ENCODE results near the gene ZNF384. TPM values are rescaled to one million over a fixed set of nuclear protein-coding genes. Genes with fewer than 3 reads are reported as not detected.

Gene ZNF384
- total and polyA plus RNA-seq, 2 experiments from 2014 or later: 33.8 to 35.8 TPM

DNA sequence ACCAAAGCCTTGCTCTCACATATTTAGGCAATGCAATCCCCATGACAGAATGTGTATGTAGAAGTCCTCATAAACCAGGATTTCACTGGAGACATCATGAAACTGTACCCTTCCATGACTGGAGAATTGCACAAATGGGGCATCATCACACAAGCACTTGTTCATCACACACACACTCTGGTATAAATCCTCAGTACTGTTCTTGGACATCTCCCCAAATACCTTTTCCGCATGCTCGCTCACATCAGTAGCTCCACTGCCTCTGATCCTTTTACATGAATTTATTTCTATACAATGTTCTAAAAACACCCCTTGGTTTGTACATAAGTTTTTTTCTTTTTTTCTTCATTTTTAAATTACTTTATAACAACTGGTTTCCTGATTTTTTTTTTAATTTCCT is 23.0 kb downstream of the ZNF384 start:
- no peaks in the 10 kb centered on the region for H3K9me2 ChIP-seq (replicated peaks; ENCODE audit: insufficient read depth)
- no peak overlapping the region for H3K4me3 ChIP-seq
- TF ChIP-seq, protein P1, sequence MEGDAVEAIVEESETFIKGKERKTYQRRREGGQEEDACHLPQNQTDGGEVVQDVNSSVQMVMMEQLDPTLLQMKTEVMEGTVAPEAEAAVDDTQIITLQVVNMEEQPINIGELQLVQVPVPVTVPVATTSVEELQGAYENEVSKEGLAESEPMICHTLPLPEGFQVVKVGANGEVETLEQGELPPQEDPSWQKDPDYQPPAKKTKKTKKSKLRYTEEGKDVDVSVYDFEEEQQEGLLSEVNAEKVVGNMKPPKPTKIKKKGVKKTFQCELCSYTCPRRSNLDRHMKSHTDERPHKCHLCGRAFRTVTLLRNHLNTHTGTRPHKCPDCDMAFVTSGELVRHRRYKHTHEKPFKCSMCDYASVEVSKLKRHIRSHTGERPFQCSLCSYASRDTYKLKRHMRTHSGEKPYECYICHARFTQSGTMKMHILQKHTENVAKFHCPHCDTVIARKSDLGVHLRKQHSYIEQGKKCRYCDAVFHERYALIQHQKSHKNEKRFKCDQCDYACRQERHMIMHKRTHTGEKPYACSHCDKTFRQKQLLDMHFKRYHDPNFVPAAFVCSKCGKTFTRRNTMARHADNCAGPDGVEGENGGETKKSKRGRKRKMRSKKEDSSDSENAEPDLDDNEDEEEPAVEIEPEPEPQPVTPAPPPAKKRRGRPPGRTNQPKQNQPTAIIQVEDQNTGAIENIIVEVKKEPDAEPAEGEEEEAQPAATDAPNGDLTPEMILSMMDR (IDR thresholded peaks at IDR 0.05; ENCODE audit: poor library complexity): no peak
- TF ChIP-seq EZH2 (IDR thresholded peaks at IDR 0.05; ENCODE audit: borderline replicate concordance) (no peak), EZH2phosphoT487 (IDR thresholded peaks at IDR 0.05; ENCODE audit: low read depth, severe bottlenecking, unreplicated experiment) (no peak)
- H3K27ac ChIP-seq: no peak overlapping the region
- no peaks in the 10 kb centered on the region for H3K9me3 ChIP-seq (ENCODE audit: low read depth)
- H3K4me2 ChIP-seq: no peak overlapping the region
- no peaks in the 10 kb centered on the region for H3K36me3 ChIP-seq (replicated peaks; ENCODE audit: insufficient read depth, low read depth)
- 100% methylated on average over 2 of the region's 2 CpGs for WGBS (ENCODE audit: low lambda C conversion rate, missing lambda C conversion rate)
- DNase-seq (ENCODE audit: low spot score): no peak
- peaks cover 7% of the 10 kb centered on the region for H3K4me1 ChIP-seq (ENCODE audit: insufficient read depth)
- H3K27me3 ChIP-seq: no peaks in the 10 kb centered on the region
- peaks cover 15% of the 10 kb centered on the region for H3K79me2 ChIP-seq
- H2AFZ ChIP-seq: no peak overlapping the region
- H4K20me1 ChIP-seq (ENCODE audit: insufficient read depth, poor library complexity, severe bottlenecking): no peaks in the 10 kb centered on the region

DNA sequence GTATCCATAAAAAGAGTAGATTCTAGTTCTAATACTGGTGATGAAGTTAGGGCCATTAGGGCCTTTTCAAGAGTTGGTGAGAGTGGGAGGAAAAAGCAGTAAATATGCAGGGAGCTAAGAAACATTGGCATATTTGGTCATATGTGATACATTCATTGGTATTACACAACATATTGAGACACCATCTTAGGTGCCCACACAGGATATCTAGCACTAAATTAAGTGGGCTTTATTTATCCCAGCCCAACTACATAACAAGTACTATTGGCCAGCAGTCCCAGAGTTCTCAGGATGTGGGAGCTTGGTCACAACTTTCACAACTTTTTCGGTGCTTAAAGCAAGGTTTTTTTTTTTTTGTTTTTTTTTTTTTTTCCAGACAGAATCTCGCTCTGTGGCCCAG is 24.3 kb downstream of the ZNF384 start:
- DNase-seq (ENCODE audit: low spot score): no peak
- Histone ChIP-seq H3K4me1 (ENCODE audit: insufficient read depth) (peaks cover 7% of the 10 kb centered on the region), H3K27ac (no peak overlapping the region), H3K4me2 (no peak overlapping the region), H3K36me3 (replicated peaks; ENCODE audit: insufficient read depth, low read depth) (no peaks in the 10 kb centered on the region), H3K9me2 (replicated peaks; ENCODE audit: insufficient read depth) (no peaks in the 10 kb centered on the region), H3K27me3 (no peaks in the 10 kb centered on the region), H3K4me3 (no peak overlapping the region), H3K79me2 (peaks cover 28% of the 10 kb centered on the region), H4K20me1 (ENCODE audit: insufficient read depth, poor library complexity, severe bottlenecking) (no peaks in the 10 kb centered on the region), H2AFZ (no peak overlapping the region), H3K9me3 (ENCODE audit: low read depth) (no peaks in the 10 kb centered on the region)
- 100% methylated on average over 2 of the region's 2 CpGs for WGBS (ENCODE audit: low lambda C conversion rate, missing lambda C conversion rate)
- TF ChIP-seq, protein P1 (IDR thresholded peaks at IDR 0.05; ENCODE audit: poor library complexity): no peak
- TF ChIP-seq EZH2 (IDR thresholded peaks at IDR 0.05; ENCODE audit: borderline replicate concordance): no peak
- TF ChIP-seq EZH2phosphoT487 (IDR thresholded peaks at IDR 0.05; ENCODE audit: low read depth, severe bottlenecking, unreplicated experiment): no peak

DNA sequence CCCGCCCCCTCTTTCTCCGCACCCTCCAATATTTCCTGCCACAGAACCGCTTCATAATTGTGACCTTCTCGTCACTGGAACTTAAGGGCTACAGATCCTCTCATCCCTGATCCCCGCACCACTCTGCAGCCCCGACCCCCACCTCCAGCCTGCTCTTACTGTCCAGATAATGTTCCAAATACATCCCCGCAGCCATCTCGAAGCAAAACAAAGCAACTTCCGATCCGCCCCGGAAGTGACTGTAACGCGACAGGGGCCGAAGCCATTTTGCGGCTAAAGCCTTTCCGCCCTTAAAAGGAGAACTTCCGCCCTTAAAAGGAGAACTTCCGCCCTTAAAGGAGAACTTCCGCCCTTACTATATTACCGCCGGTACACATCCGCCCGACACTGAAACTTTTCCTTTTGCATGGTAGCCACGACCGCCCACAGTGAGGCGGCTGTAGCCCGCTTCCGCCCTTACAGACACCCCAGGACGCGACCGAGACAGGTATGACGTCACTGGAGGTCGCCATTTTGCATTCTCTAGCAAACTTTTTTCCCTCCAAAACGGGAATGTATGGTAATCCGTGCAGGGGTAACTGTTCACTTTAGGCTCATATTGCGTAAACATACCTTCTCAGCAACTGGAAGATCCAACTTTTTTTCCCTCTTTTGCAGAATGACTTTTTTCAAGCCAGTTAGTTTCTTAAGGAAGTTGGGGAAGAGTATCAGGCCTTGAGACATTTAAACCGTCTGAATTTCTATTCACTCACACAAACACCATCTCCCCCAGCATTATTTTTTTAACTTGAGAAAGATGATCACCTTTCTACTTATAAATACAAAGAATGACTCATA is 26.1 kb downstream of the ZNF384 start, which contains the start of gene ING4:
Gene ING4 (minus strand): TSS at position 214 of the 837 bp plus-strand sequence. CDS start 18 bp downstream, at position 196.
- TF ChIP-seq, protein P1 (IDR thresholded peaks at IDR 0.05; ENCODE audit: poor library complexity): no peak
- TF ChIP-seq EZH2phosphoT487 (IDR thresholded peaks at IDR 0.05; ENCODE audit: low read depth, severe bottlenecking, unreplicated experiment): no peak
- TF ChIP-seq EZH2 (IDR thresholded peaks at IDR 0.05; ENCODE audit: borderline replicate concordance): no peak
- peaks cover 7% of the 10 kb centered on the region for H3K4me1 ChIP-seq (ENCODE audit: insufficient read depth)
- no peaks in the 10 kb centered on the region for H3K9me2 ChIP-seq (replicated peaks; ENCODE audit: insufficient read depth)
- H3K36me3 ChIP-seq (replicated peaks; ENCODE audit: insufficient read depth, low read depth): no peaks in the 10 kb centered on the region
- peak within 1 kb of the TSS; percentile 65 for H3K4me3 ChIP-seq
- H3K27ac ChIP-seq: peak within 1 kb of the TSS; percentile 77
- 4% methylated on average over 36 of the region's 37 CpGs for WGBS (ENCODE audit: low lambda C conversion rate, missing lambda C conversion rate)
- peak; percentile 99 for DNase-seq (ENCODE audit: low spot score)
- peak within 1 kb of the TSS; percentile 77 for H3K4me2 ChIP-seq
- no peaks in the 10 kb centered on the region for H4K20me1 ChIP-seq (ENCODE audit: insufficient read depth, poor library complexity, severe bottlenecking)
- peak within 1 kb of the TSS; percentile 83 for H2AFZ ChIP-seq
- H3K9me3 ChIP-seq (ENCODE audit: low read depth): no peaks in the 10 kb centered on the region
- no peaks in the 10 kb centered on the region for H3K27me3 ChIP-seq
- peaks cover 42% of the 10 kb centered on the region for H3K79me2 ChIP-seq
